HepG2 (cell line): Measurements from ENCODE around the gene LRRC51. TPM values are rescaled to one million over a fixed set of nuclear protein-coding genes. Genes with fewer than 3 reads are reported as not detected.

ENCODE experiments used
- ATAC-seq: fragments of 200-7000 bp; cut with Tn5 transposase; 3 replicates; pipeline ENCODE4 v1.9.1; 2020; ENCODE audit warnings: mild to moderate bottlenecking, moderate library complexity
- BruUV-seq: library from RNA; stranded (reverse); fragments of 400-500 nt; replicated peaks from 2 replicates; lab custom pipeline; 2021; lab: Mats Ljungman, UMichigan
- CTCF ChIA-PET: fragments of 300-600 bp; formaldehyde crosslinking; extraction: SDS; loops from one replicate; lab custom pipeline; 2021; ENCODE audit warnings: low total read pairs, inconsistent platforms, low intra/inter-chr PET ratio; lab: Yijun Ruan, JAX
- POLR2A ChIA-PET: fragments of 350-600 bp; sonication (Branson Sonifier 250); formaldehyde crosslinking; loops from one replicate; lab custom pipeline; 2020; ENCODE audit warnings: antibody characterized with exemption, inconsistent platforms; lab: Yijun Ruan, JAX
- DNase-seq: peaks from one replicate; pipeline ENCODE4 v3.0.0-alpha.2; 2015; ENCODE audit warnings: low spot score
- FAIRE-seq: peaks from 3 replicates; lab custom pipeline; 2011; peaks lifted over from hg19 to GRCh38; lab: Jason Lieb, UNC
- H2AFZ ChIP-seq: one replicate; pipeline ENCODE4 v1.6.1; 2011; ENCODE audit warnings: low read length, inconsistent platforms
- H3K27ac ChIP-seq: fragments of 300-600 bp; 3 replicates; pipeline ENCODE4 v1.8.0; 2011; ENCODE audit warnings: mixed run types, mild to moderate bottlenecking, mixed read lengths, low read length, inconsistent platforms; ENCODE audit not compliant: insufficient read depth; ENCODE audit errors: extremely low read length
- H3K27me3 ChIP-seq, 2 experiments: fragments of 200-600 bp in 1 of 2; 2 replicates in 1 of 2; 3 replicates in 1 of 2; pipeline versions ENCODE4 v1.6.0 to v1.8.0; 2011; ENCODE audit warnings: low read length in 2 of 2, mild to moderate bottlenecking in 2 of 2, moderate library complexity in 2 of 2, inconsistent platforms in 1 of 2; ENCODE audit not compliant: insufficient read depth in 2 of 2, control insufficient read depth in 1 of 2
- H3K36me3 ChIP-seq, 2 experiments: fragments of 200-600 bp in 1 of 2; replicated peaks in 1 of 2; 2 replicates in 1 of 2; 3 replicates in 1 of 2; pipeline versions ENCODE4 v1.5.1 to v1.8.0; 2011; ENCODE audit warnings: low read length in 2 of 2, inconsistent platforms in 1 of 2; ENCODE audit not compliant: insufficient read depth in 2 of 2, control insufficient read depth in 1 of 2
- H3K4me1 ChIP-seq: 2 replicates; pipeline ENCODE4 v1.5.1; 2012; ENCODE audit warnings: low read length, inconsistent platforms; ENCODE audit not compliant: insufficient read depth
- H3K4me2 ChIP-seq: 2 replicates; pipeline ENCODE4 v1.6.0; 2011; ENCODE audit warnings: low read depth, low read length, inconsistent platforms
- H3K4me3 ChIP-seq, 3 experiments: fragments of 200-600 bp in 1 of 3; sonication (generic), shearing (Covaris generic) in 1 of 3; replicated peaks in 1 of 3; 2 replicates each; pipeline ENCODE4 v1.5.1; 2011 to 2016; ENCODE audit warnings: low read length in 3 of 3, inconsistent platforms in 2 of 3, low read depth in 2 of 3, mild to moderate bottlenecking in 2 of 3, control low read depth in 1 of 3, mixed read lengths in 1 of 3; ENCODE audit not compliant: insufficient read depth in 1 of 3
- H3K79me2 ChIP-seq: one replicate; pipeline ENCODE4 v1.6.1; 2011; ENCODE audit warnings: low read length, inconsistent platforms; ENCODE audit not compliant: insufficient read depth
- H3K9ac ChIP-seq: 2 replicates; pipeline ENCODE4 v1.6.0; 2011; ENCODE audit warnings: mild to moderate bottlenecking, low read depth, low read length, inconsistent platforms; ENCODE audit not compliant: insufficient read depth
- H3K9me3 ChIP-seq: 2 replicates; pipeline ENCODE4 v1.5.1; 2012; ENCODE audit warnings: mild to moderate bottlenecking, low read length
- H4K20me1 ChIP-seq: 2 replicates; pipeline ENCODE4 v1.6.0; 2011; ENCODE audit warnings: inconsistent platforms, mild to moderate bottlenecking, low read length, moderate library complexity; ENCODE audit not compliant: insufficient read depth
- CREB1 ChIP-seq, 2 experiments: fragments of 450-650 bp in 1 of 2; IDR thresholded peaks; 2 replicates each; pipeline ENCODE4 v1.6.1; 2016 to 2017; ENCODE audit warnings: control low read depth in 1 of 2, mild to moderate bottlenecking in 1 of 2, missing compliant biosample characterization in 1 of 2, missing genetic modification characterization in 1 of 2
- EEA1 ChIP-seq: sonication (generic); formaldehyde crosslinking; IDR thresholded peaks from 2 replicates; pipeline ENCODE4 v1.5.1; 2020; ENCODE audit warnings: mild to moderate bottlenecking, missing genetic modification reagents, borderline replicate concordance
- ISX ChIP-seq: sonication (generic); formaldehyde crosslinking; conservative IDR thresholded peaks from 2 replicates; pipeline ENCODE4 v1.5.0; 2020; ENCODE audit warnings: missing genetic modification reagents
- KDM6A ChIP-seq: IDR thresholded peaks from 2 replicates; pipeline ENCODE4 v1.6.1; 2016; ENCODE audit warnings: low read depth
- RARA ChIP-seq: IDR thresholded peaks from 2 replicates; pipeline ENCODE4 v1.6.1; 2016; ENCODE audit warnings: missing genetic modification reagents, missing compliant biosample characterization
- RFXAP ChIP-seq: sonication (generic); formaldehyde crosslinking; IDR thresholded peaks from 2 replicates; pipeline ENCODE4 v1.4.0; 2020; ENCODE audit warnings: missing genetic modification reagents, borderline replicate concordance
- SAFB2 ChIP-seq: sonication (generic); formaldehyde crosslinking; IDR thresholded peaks from 2 replicates; pipeline ENCODE4 v1.5.1; 2020; ENCODE audit warnings: missing genetic modification reagents, low read depth, mild to moderate bottlenecking, borderline replicate concordance
- ZC3H4 ChIP-seq: sonication (generic); formaldehyde crosslinking; IDR thresholded peaks from 2 replicates; pipeline ENCODE4 v1.4.0; 2020; ENCODE audit warnings: missing genetic modification reagents, borderline replicate concordance
- ZNF350 ChIP-seq: sonication (generic); formaldehyde crosslinking; IDR thresholded peaks from 2 replicates; pipeline ENCODE4 v1.4.0; 2020; ENCODE audit warnings: mild to moderate bottlenecking, low read depth, missing genetic modification reagents, borderline replicate concordance
- ZNF564 ChIP-seq: sonication (generic); formaldehyde crosslinking; IDR thresholded peaks from 2 replicates; pipeline ENCODE4 v1.8.1; 2023; ENCODE audit warnings: mild to moderate bottlenecking, missing genetic modification reagents
- ZNF607 ChIP-seq: sonication (generic); formaldehyde crosslinking; IDR thresholded peaks from 2 replicates; pipeline ENCODE4 v1.5.1; 2020; ENCODE audit warnings: missing genetic modification reagents, mild to moderate bottlenecking, borderline replicate concordance
- WGBS: methylation state at CpG from one replicate; pipeline ENCODE4 v1.1.6; 2017; ENCODE audit warnings: low lambda C conversion rate; 5-methylcytosine and 5-hydroxymethylcytosine counted together
- in situ Hi-C: cut with HindIII; loops from 2 replicates; pipeline ENCODE4 v1.10.0; 2017; ENCODE audit warnings: low pct_unique_long_range_greater_than_20kb; ENCODE audit not compliant: extremely low pct_ligation_motif_present
- intact Hi-C: fragments of 100-400 bp; cut with micrococcal nuclease; formaldehyde crosslinking; loops from one replicate; pipeline ENCODE4 v1.10.0; 2022; ENCODE audit not compliant: unreplicated experiment
- polyA plus RNA-seq, 8 experiments: library from polyadenylated mRNA; depleted of rRNA in 3 of 8; stranded (reverse) in 7 of 8; unstranded in 1 of 8; fragments of >200 nt; fragmentation: Illumina TruSeq in 4 of 8; extraction: Trizol in 4 of 8; gene quantifications; 2 replicates each; pipeline versions ENCODE4 v1.2.1 to v1.2.3, GENCODE V29; 2011 to 2016; ENCODE audit warnings: low read depth in 4 of 8, missing spikeins in 1 of 8, mixed read lengths in 1 of 8; ENCODE audit not compliant: insufficient read depth in 1 of 8
- total RNA-seq, 5 experiments: library from RNA; depleted of rRNA; stranded (reverse); fragments of >200 nt; fragmentation: Illumina TruSeq; extraction: Trizol; gene quantifications; 2 replicates each; pipeline ENCODE4 v1.2.3, GENCODE V29; 2016; ENCODE audit warnings: low read depth in 1 of 5

The LRRC51 gene
- total and polyA plus RNA-seq, 2 of the 13 experiments (the other 11 are each of a cell fraction or from before 2014, with no cell fraction given): 5.3 to 6.0 TPM

GRCh38 chr11:72129381-72129780 lies 48.7 kb downstream of the LRRC51 start:
- no peaks in the 10 kb centered on the region for H3K4me1 ChIP-seq
- no peaks in the 10 kb centered on the region for H3K79me2 ChIP-seq
- in situ Hi-C loops: no loop called here
- DNase-seq: no peak
- no peak overlapping the region for H3K4me3 ChIP-seq
- TF ChIP-seq SAFB2 (CRISPR knock-in tag): no peak
- no peak for TF ChIP-seq RARA (CRISPR knock-in tag)
- no peak for TF ChIP-seq ZNF350
- TF ChIP-seq ZNF607: no peak
- TF ChIP-seq CREB1 (IDR thresholded peaks at IDR 0.05): no peak
- TF ChIP-seq CREB1 (CRISPR knock-in tag; IDR thresholded peaks at IDR 0.05): no peak
- no peak for TF ChIP-seq ZC3H4 (CRISPR knock-in tag)
- TF ChIP-seq ISX (CRISPR knock-in tag): no peak
- TF ChIP-seq EEA1 (CRISPR knock-in tag): no peak
- no peak for TF ChIP-seq KDM6A (CRISPR knock-in tag)
- TF ChIP-seq ZNF564 (CRISPR knock-in tag): no peak
- TF ChIP-seq RFXAP (CRISPR knock-in tag): no peak
- TF ChIP-seq, all 625 proteins: peak for 0
- ChIA-PET CTCF (no interaction called here), POLR2A (no interaction called here)
- Histone ChIP-seq H3K27ac (no peak overlapping the region), H3K9ac (no peak overlapping the region), H4K20me1 (no peaks in the 10 kb centered on the region), H3K9me3 (peaks cover 15% of the 10 kb centered on the region), H3K4me2 (no peak overlapping the region), H3K36me3 (no peaks in the 10 kb centered on the region), H2AFZ (no peak overlapping the region), H3K27me3 (no peaks in the 10 kb centered on the region; a peak in 3 of 5 replicates)
- intact Hi-C loops: no loop called here
- no TSS peak for BruUV-seq
- WGBS: 12% methylated on average over 3 of the region's 3 CpGs
- no peak for ATAC-seq
- no peak for FAIRE-seq
